Measurements from ENCODE around the gene PCBP2.
"Not testable (repeated sequence)": the region's sequence is repeated elsewhere in the genome, so short reads cannot be mapped to it uniquely, and the experiment has no call there.

Gene PCBP2

GRCh38 chr12:53474077-53474476, 22.2 kb downstream of the PCBP2 start:
- DNase-seq: no peak

- no peak for DNase-seq
Observed at GRCh38 chr12:53474819-53475218, 22.9 kb downstream of the PCBP2 start.

- no peak for DNase-seq
Observed at GRCh38 chr12:53476769-53477209, 24.9 kb downstream of the PCBP2 start.

GRCh38 chr12:53478865-53479264, 27.0 kb downstream of the PCBP2 start:
- no peak for DNase-seq

- no peak for DNase-seq
Observed at GRCh38 chr12:53479331-53479730, 27.4 kb downstream of the PCBP2 start.

- DNase-seq: no peak
Observed at GRCh38 chr12:53480491-53481442, 28.9 kb downstream of the PCBP2 start.

GRCh38 chr12:53481458-53481857, 29.6 kb downstream of the PCBP2 start:
- not testable (repeated sequence) for DNase-seq

GRCh38 chr12:53481939-53482586, 30.2 kb downstream of the PCBP2 start:
- DNase-seq: no peak

GRCh38 chr12:53482626-53483168, 30.8 kb downstream of the PCBP2 start:
- DNase-seq: no peak

GRCh38 chr12:53483225-53483978, 31.5 kb downstream of the PCBP2 start:
- DNase-seq: no peak

GRCh38 chr12:53483979-53484377, 32.1 kb downstream of the PCBP2 start:
- DNase-seq: no peak

GRCh38 chr12:53484686-53485575, 33.0 kb downstream of the PCBP2 start:
- DNase-seq: no peak

- no peak for DNase-seq
Observed at GRCh38 chr12:53485955-53486735, 34.2 kb downstream of the PCBP2 start.

GRCh38 chr12:53486736-53487487, 35.0 kb downstream of the PCBP2 start:
- DNase-seq: no peak

- DNase-seq: no peak
Observed at GRCh38 chr12:53489242-53489864, 37.5 kb downstream of the PCBP2 start.

- DNase-seq: no peak
Observed at GRCh38 chr12:53492188-53492587, 40.3 kb downstream of the PCBP2 start.

- no peak for DNase-seq
Observed at GRCh38 chr12:53492830-53493609, 41.1 kb downstream of the PCBP2 start.

GRCh38 chr12:53493610-53494391, 41.9 kb downstream of the PCBP2 start:
- no peak for DNase-seq
